GM12878 (cell line): ENCODE measurements around the gene TPK1. TPM values are rescaled to one million over a fixed set of nuclear protein-coding genes. Genes with fewer than 3 reads are reported as not detected.

Experiments used
- ATAC-seq: fragments of 200-7000 bp; cut with Tn5 transposase; 3 replicates; pipeline ENCODE4 v1.9.1; 2020; ENCODE audit warnings: mild to moderate bottlenecking, moderate library complexity
- BruUV-seq: library from RNA; stranded (reverse); fragments of 400-500 nt; replicated peaks from 2 replicates; lab custom pipeline; 2021; lab: Mats Ljungman, UMichigan
- CTCF ChIA-PET: fragments of 300-600 bp; sonication (Branson Sonifier 250); formaldehyde crosslinking; extraction: SDS; loops from one replicate; lab custom pipeline; 2021; ENCODE audit warnings: inconsistent platforms; lab: Yijun Ruan, JAX
- POLR2A ChIA-PET: fragments of 350-600 bp; formaldehyde crosslinking; extraction: SDS; loops from one replicate; lab custom pipeline; 2021; ENCODE audit warnings: inconsistent platforms; lab: Charles Lee
- RAD21 ChIA-PET: fragments of 300-600 bp; sonication (Branson Sonifier 250); formaldehyde crosslinking; loops from one replicate; lab custom pipeline; 2023; ENCODE audit warnings: antibody characterized with exemption; ENCODE audit not compliant: unreplicated experiment; lab: Charles Lee
- SMC1A ChIA-PET: fragments of 300-600 bp; sonication (Branson Sonifier 250); formaldehyde crosslinking; loops from one replicate; lab custom pipeline; 2023; ENCODE audit not compliant: unreplicated experiment, uncharacterized antibody; lab: Charles Lee
- DNase-seq: peaks from one replicate; pipeline ENCODE4 v3.0.0-alpha.2; 2011; ENCODE audit warnings: low read depth, low spot score
- FAIRE-seq: peaks from 3 replicates; lab custom pipeline; 2011; peaks lifted over from hg19 to GRCh38; lab: Jason Lieb, UNC
- H2AFZ ChIP-seq: 2 replicates; pipeline ENCODE4 v1.6.0; 2011; ENCODE audit warnings: low read depth, low read length, control low read depth; ENCODE audit not compliant: control insufficient read depth
- H3K27ac ChIP-seq: 2 replicates; pipeline ENCODE4 v1.5.1; 2011; ENCODE audit warnings: control low read depth; ENCODE audit not compliant: control insufficient read depth, insufficient read depth
- H3K27me3 ChIP-seq, 2 experiments: replicated peaks in 1 of 2; 2 replicates each; pipeline versions ENCODE4 v1.6.0 to v1.6.1; 2011; ENCODE audit warnings: low read length in 1 of 2; ENCODE audit not compliant: control insufficient read depth in 2 of 2, insufficient read depth in 2 of 2
- H3K36me3 ChIP-seq, 2 experiments: 2 replicates each; pipeline ENCODE4 v1.5.1; 2011; ENCODE audit warnings: low read length in 1 of 2; ENCODE audit not compliant: control insufficient read depth in 2 of 2, insufficient read depth in 2 of 2
- H3K4me1 ChIP-seq: 2 replicates; pipeline ENCODE4 v1.6.1; 2011; ENCODE audit warnings: mild to moderate bottlenecking, low read length, moderate library complexity, mixed read lengths; ENCODE audit not compliant: control insufficient read depth, insufficient read depth
- H3K4me2 ChIP-seq: 2 replicates; pipeline ENCODE4 v1.6.0; 2011; ENCODE audit warnings: control low read depth; ENCODE audit not compliant: control insufficient read depth, insufficient read depth
- H3K4me3 ChIP-seq: fragments of 200-600 bp; sonication (generic); 2 replicates; pipeline ENCODE4 v1.5.1; 2016
- H3K79me2 ChIP-seq: 2 replicates; pipeline ENCODE4 v1.6.0; 2011; ENCODE audit warnings: low read length; ENCODE audit not compliant: control insufficient read depth, insufficient read depth
- H3K9ac ChIP-seq: 2 replicates; pipeline ENCODE4 v1.8.0; 2011; ENCODE audit warnings: low read length, control low read depth, mixed read lengths; ENCODE audit not compliant: control insufficient read depth, insufficient read depth
- H3K9me3 ChIP-seq: replicated peaks from 3 replicates; pipeline ENCODE4 v1.5.1; 2011; ENCODE audit warnings: mild to moderate bottlenecking, low read length; ENCODE audit not compliant: control insufficient read depth, insufficient read depth
- H4K20me1 ChIP-seq: 2 replicates; pipeline ENCODE4 v1.6.0; 2011; ENCODE audit not compliant: control insufficient read depth, insufficient read depth
- CBFB ChIP-seq: IDR thresholded peaks from 2 replicates; pipeline ENCODE4 v1.6.1; 2016; ENCODE audit warnings: antibody characterized with exemption, low read depth
- MYC ChIP-seq: IDR thresholded peaks from 2 replicates; pipeline ENCODE4 v1.6.1; 2011; ENCODE audit warnings: mild to moderate bottlenecking, low read length, moderate library complexity, inconsistent platforms; ENCODE audit not compliant: insufficient read depth, insufficient replicate concordance, insufficient read length, severe bottlenecking
- POLR2AphosphoS5 ChIP-seq: IDR thresholded peaks from 2 replicates; pipeline ENCODE4 v1.6.1; 2011; ENCODE audit warnings: mild to moderate bottlenecking, low read length, inconsistent platforms
- RAD21 ChIP-seq: IDR thresholded peaks from 2 replicates; pipeline ENCODE4 v1.6.1; 2011; ENCODE audit warnings: mild to moderate bottlenecking, low read depth, low read length, moderate library complexity; ENCODE audit not compliant: insufficient read depth
- SREBF1 ChIP-seq: IDR thresholded peaks from 2 replicates; pipeline ENCODE4 v1.6.1; 2012; ENCODE audit warnings: mild to moderate bottlenecking, low read length
- SRF ChIP-seq, 2 experiments: IDR thresholded peaks; 2 replicates each; pipeline ENCODE4 v1.6.1; 2011; ENCODE audit warnings: low read depth in 2 of 2, low read length in 2 of 2, mild to moderate bottlenecking in 1 of 2, moderate library complexity in 1 of 2
- YY1 ChIP-seq: IDR thresholded peaks from 2 replicates; pipeline ENCODE4 v1.6.1; 2011; ENCODE audit warnings: low read depth, mild to moderate bottlenecking, low read length
- WGBS: methylation state at CpG from one replicate; pipeline ENCODE4 v1.1.6; 2016; ENCODE audit warnings: low lambda C conversion rate; ENCODE audit not compliant: insufficient replicate concordance, insufficient coverage; ENCODE audit errors: missing lambda C conversion rate; 5-methylcytosine and 5-hydroxymethylcytosine counted together
- in situ Hi-C: fragments of 300-500 bp; cut with MboI; formaldehyde crosslinking; loops from 9 replicates; pipeline ENCODE4 v1.14.3; 2018; ENCODE audit warnings: mixed read lengths
- intact Hi-C: fragments of 100-400 bp; cut with micrococcal nuclease; formaldehyde crosslinking; loops from one replicate; pipeline ENCODE4 v1.14.2; 2022; ENCODE audit not compliant: unreplicated experiment
- polyA plus RNA-seq, 11 experiments: library from polyadenylated mRNA; depleted of rRNA in 4 of 11; unstranded in 6 of 11; stranded (reverse) in 5 of 11; fragments of >200 nt; fragmentation: Nextera tagmentation in 4 of 11; fragmentation: Illumina TruSeq in 1 of 11; extraction: Ambion mirVana in 4 of 11; extraction: Trizol in 1 of 11; gene quantifications; 1 replicate in 1 of 11; 2 replicates in 10 of 11; pipeline versions ENCODE4 v1.2.1 to v1.2.3, GENCODE V29; 2011 to 2016; ENCODE audit warnings: inconsistent platforms in 2 of 11, missing spikeins in 2 of 11, low read depth in 1 of 11
- total RNA-seq, 4 experiments: library from RNA; depleted of rRNA in 3 of 4; stranded (reverse); fragments of >200 nt in 3 of 4; fragmentation: Illumina TruSeq in 1 of 4; extraction: Trizol in 1 of 4; gene quantifications; 2 replicates each; pipeline versions ENCODE4 v1.2.1 to v1.2.3, GENCODE V29; 2013 to 2021
- TF ChIP-seq, protein P1 (sequence below): fragments of 450-650 bp; IDR thresholded peaks from 2 replicates; pipeline ENCODE4 v1.6.1; 2017; ENCODE audit warnings: borderline replicate concordance
- TF ChIP-seq, protein P2 (sequence below): fragments of 450-650 bp; IDR thresholded peaks from 2 replicates; pipeline ENCODE4 v1.6.1; 2017; ENCODE audit warnings: antibody characterized with exemption, mild to moderate bottlenecking, moderate library complexity
- TF ChIP-seq, protein P3 (sequence below): fragments of 450-650 bp; IDR thresholded peaks from 2 replicates; pipeline ENCODE4 v1.6.1; 2016; ENCODE audit warnings: mild to moderate bottlenecking

The TPK1 gene
- total and polyA plus RNA-seq, 10 of the 15 experiments (the other 5 are each of a cell fraction or from before 2014, with no cell fraction given), result 7.1 to 19.0 (median 9.3) TPM

DNA sequence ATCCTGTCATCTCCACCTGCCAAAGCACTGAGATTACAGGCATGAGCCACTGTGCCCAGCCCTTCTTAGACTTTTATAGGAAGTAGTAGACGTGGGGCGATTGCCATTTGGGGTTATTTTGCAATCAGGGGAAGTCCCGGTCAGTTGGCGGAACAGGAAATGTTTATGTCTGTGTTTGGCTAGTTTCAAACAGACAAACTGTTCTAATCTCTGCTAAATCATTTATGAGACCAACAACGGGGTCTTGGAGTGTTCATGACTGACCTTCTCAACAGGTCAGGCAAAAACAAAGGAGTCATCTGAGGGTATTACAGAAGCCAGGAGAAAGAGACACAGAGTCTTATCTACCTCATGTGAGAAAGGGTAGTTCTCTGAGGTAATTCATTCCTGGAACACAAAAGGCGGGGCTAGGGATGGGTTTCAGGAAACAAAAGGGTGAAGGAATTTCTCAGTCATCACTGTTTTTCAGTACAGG, 6.6 kb upstream of the TPK1 start:
- POLR2A ChIA-PET, result no interaction called here
- Histone ChIP-seq H3K9me3 (no peaks in the 10 kb centered on the region), H3K4me2 (peak overlapping the region; percentile 39), H3K27me3 (no peaks in the 10 kb centered on the region), H3K27ac (peak overlapping the region; percentile 29), H3K36me3 (no peaks in the 10 kb centered on the region), H3K4me1 (peaks cover 4% of the 10 kb centered on the region), H3K9ac (no peak overlapping the region), H4K20me1 (no peaks in the 10 kb centered on the region), H3K79me2 (no peaks in the 10 kb centered on the region), H3K4me3 (no peak overlapping the region), H2AFZ (peak overlapping the region; percentile 65)
- intact Hi-C loops, result no loop called here
- CTCF ChIA-PET, result no interaction called here
- SMC1A ChIA-PET, result no interaction called here
- in situ Hi-C loops, result no loop called here
- BruUV-seq, result no TSS peak
- 5% methylated on average over 6 of the region's 6 CpGs for WGBS
- RAD21 ChIA-PET, result no interaction called here
- no peak for DNase-seq
- ATAC-seq, result peak; percentile 82
- FAIRE-seq, result no peak
- TF ChIP-seq YY1 (0 out of 2 replicates have a peak, but pooled peaks have one; percentile 14), CBFB (no peak), SRF (IDR thresholded peaks at IDR 0.05; ENCODE audit: low read depth in 2 of 2, low read length in 2 of 2) (peak in 1 of 2 experiments; percentile 68; a peak in 2 of 4 replicates), RAD21 (no peak)
- TF ChIP-seq, all 136 proteins: peak for 2

DNA sequence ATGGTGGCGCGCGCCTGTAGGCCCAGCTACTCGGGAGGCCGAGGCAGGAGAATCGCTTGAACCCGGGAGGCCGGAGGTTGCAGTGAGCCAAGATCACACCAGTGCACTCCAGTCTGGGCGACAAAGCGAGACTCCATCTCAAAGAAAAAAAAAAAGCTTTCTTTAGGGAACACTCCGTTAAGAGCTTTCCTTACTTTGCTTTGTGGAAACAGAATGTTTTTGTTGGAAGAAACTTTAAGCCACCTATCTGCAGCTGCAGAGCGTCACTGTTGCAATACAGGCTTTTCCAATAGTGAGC, 641 bp upstream of the TPK1 start:
- POLR2A ChIA-PET, result interaction anchor here (1.4 to 3.0 kb wide), 6 partner anchors 11 to 98 kb away, joined by 5 to 22 read pairs (median 6); no protein-coding TSS in a partner anchor
- intact Hi-C loops, result loop anchor here (5.0 kb wide), 1 partner anchor 99 kb away; no protein-coding TSS in a partner anchor
- FAIRE-seq (no peak), ATAC-seq (no peak), DNase-seq (no peak)
- Histone ChIP-seq H4K20me1 (no peaks in the 10 kb centered on the region), H3K79me2 (peaks cover 2% of the 10 kb centered on the region; the same call in 1 of the 2 replicates), H3K4me1 (no peaks in the 10 kb centered on the region; the same call in 1 of the 2 replicates), H3K36me3 (no peaks in the 10 kb centered on the region), H3K4me3 (peak overlapping the region; percentile 94), H3K27me3 (no peaks in the 10 kb centered on the region), H3K4me2 (peak overlapping the region; percentile 95), H3K9me3 (no peaks in the 10 kb centered on the region; the same call in 1 of the 3 replicates), H2AFZ (no peak overlapping the region), H3K9ac (peak overlapping the region; percentile 84; the same call in 1 of the 2 replicates), H3K27ac (peak overlapping the region; percentile 86)
- no TSS peak for BruUV-seq
- CTCF ChIA-PET, result interaction anchor here (0.8 to 3.2 kb wide), 9 partner anchors 10 to 126 kb away, joined by 3 to 20 read pairs (median 6); no protein-coding TSS in a partner anchor
- SMC1A ChIA-PET, result interaction anchor here (0.7 to 5.7 kb wide), 12 partner anchors 10 to 340 kb away, joined by 3 to 45 read pairs (median 6); no protein-coding TSS in a partner anchor
- WGBS, result 97% methylated on average over 12 of the region's 12 CpGs
- RAD21 ChIA-PET, result interaction anchor here (0.6 to 3.2 kb wide), 5 partner anchors 10 to 51 kb away, joined by 3 to 39 read pairs (median 14); no protein-coding TSS in a partner anchor
- in situ Hi-C loops, result no loop called here
- TF ChIP-seq SREBF1 (no peak), MYC (no peak), POLR2AphosphoS5 (no peak)
- TF ChIP-seq, protein P1, sequence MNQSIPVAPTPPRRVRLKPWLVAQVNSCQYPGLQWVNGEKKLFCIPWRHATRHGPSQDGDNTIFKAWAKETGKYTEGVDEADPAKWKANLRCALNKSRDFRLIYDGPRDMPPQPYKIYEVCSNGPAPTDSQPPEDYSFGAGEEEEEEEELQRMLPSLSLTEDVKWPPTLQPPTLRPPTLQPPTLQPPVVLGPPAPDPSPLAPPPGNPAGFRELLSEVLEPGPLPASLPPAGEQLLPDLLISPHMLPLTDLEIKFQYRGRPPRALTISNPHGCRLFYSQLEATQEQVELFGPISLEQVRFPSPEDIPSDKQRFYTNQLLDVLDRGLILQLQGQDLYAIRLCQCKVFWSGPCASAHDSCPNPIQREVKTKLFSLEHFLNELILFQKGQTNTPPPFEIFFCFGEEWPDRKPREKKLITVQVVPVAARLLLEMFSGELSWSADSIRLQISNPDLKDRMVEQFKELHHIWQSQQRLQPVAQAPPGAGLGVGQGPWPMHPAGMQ, result no peak
- TF ChIP-seq, protein P2, sequence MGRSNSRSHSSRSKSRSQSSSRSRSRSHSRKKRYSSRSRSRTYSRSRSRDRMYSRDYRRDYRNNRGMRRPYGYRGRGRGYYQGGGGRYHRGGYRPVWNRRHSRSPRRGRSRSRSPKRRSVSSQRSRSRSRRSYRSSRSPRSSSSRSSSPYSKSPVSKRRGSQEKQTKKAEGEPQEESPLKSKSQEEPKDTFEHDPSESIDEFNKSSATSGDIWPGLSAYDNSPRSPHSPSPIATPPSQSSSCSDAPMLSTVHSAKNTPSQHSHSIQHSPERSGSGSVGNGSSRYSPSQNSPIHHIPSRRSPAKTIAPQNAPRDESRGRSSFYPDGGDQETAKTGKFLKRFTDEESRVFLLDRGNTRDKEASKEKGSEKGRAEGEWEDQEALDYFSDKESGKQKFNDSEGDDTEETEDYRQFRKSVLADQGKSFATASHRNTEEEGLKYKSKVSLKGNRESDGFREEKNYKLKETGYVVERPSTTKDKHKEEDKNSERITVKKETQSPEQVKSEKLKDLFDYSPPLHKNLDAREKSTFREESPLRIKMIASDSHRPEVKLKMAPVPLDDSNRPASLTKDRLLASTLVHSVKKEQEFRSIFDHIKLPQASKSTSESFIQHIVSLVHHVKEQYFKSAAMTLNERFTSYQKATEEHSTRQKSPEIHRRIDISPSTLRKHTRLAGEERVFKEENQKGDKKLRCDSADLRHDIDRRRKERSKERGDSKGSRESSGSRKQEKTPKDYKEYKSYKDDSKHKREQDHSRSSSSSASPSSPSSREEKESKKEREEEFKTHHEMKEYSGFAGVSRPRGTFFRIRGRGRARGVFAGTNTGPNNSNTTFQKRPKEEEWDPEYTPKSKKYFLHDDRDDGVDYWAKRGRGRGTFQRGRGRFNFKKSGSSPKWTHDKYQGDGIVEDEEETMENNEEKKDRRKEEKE, result no peak
- TF ChIP-seq, protein P3, sequence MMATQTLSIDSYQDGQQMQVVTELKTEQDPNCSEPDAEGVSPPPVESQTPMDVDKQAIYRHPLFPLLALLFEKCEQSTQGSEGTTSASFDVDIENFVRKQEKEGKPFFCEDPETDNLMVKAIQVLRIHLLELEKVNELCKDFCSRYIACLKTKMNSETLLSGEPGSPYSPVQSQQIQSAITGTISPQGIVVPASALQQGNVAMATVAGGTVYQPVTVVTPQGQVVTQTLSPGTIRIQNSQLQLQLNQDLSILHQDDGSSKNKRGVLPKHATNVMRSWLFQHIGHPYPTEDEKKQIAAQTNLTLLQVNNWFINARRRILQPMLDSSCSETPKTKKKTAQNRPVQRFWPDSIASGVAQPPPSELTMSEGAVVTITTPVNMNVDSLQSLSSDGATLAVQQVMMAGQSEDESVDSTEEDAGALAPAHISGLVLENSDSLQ, result no peak
